Omental fat pad (tissue), 4 donors: Measurements from ENCODE around the gene FABP7. TPM values are rescaled to one million over a fixed set of nuclear protein-coding genes. Genes with fewer than 3 reads are reported as not detected.

Experiments used
- ATAC-seq: fragments of 150-250 bp; one replicate; pipeline ENCODE4 v1.9.1; 2016; ENCODE audit warnings: mild to moderate bottlenecking, moderate library complexity; ENCODE audit not compliant: low FRiP score
- DNase-seq: peaks from one replicate; pipeline ENCODE4 v3.0.0-alpha.2; 2019; ENCODE audit warnings: low spot score
- CTCF ChIP-seq, 3 donors: fragments of 450-650 bp; IDR thresholded peaks; one replicate each; pipeline ENCODE4 v1.5.1; 2016 to 2017; ENCODE audit warnings: antibody characterized with exemption in 3 of 3, mild to moderate bottlenecking in 3 of 3, moderate library complexity in 2 of 3
- small RNA-seq: library from RNA; depleted of rRNA; stranded (forward); fragments of <200 nt; gene quantifications from one replicate; pipeline ENCODE3, GENCODE V24; 2016
- total RNA-seq, 4 donors: library from RNA; depleted of rRNA; stranded (reverse); fragments of >200 nt; gene quantifications; one replicate each; pipeline ENCODE4 v1.1.0, GENCODE V29; 2016

The FABP7 gene
- total RNA-seq, 4 donors from 2014 or later = not detected

GRCh38 chr6:122832459-122832858 is 52.9 kb downstream of the FABP7 start:
- no peak for TF ChIP-seq CTCF (IDR thresholded peaks at IDR 0.05)
- DNase-seq (no peak), ATAC-seq (no peak)

GRCh38 chr6:122833021-122833491 is 53.5 kb downstream of the FABP7 start:
- ATAC-seq (no peak), DNase-seq (no peak)
- TF ChIP-seq CTCF (IDR thresholded peaks at IDR 0.05) = no peak

Small RNA genes within 50 kb of the gene (small RNA-seq; reads per million reads assigned to genes)
- gene RN7SL564P = not detected

Other genes with a start within 250 kb of the FABP7 start
- 1 to 10 TPM; 1.1 to 9.8 (median 4.5) TPM for gene PKIB, start 169.3 kb upstream of the FABP7 start, total RNA-seq
- gene SMPDL3A, start 9.5 kb downstream of the FABP7 start, total RNA-seq = 10 to 100 TPM in 3 of 4 donors, 1 to 10 TPM in 1; 5.8 to 19.1 (median 15.1) TPM
- not detected for gene CLVS2, start 216.5 kb downstream of the FABP7 start, total RNA-seq